PC-9 (cell line): Measurements from ENCODE around the gene SMPD3. TPM values are rescaled to one million over a fixed set of nuclear protein-coding genes. Genes with fewer than 3 reads are reported as not detected.

Experiments used
- BruUV-seq: library from RNA; stranded (reverse); fragments of 400-500 nt; replicated peaks from 2 replicates; lab custom pipeline; 2021; lab: Mats Ljungman, UMichigan
- CTCF ChIA-PET: fragments of 300-600 bp; sonication (Branson Sonifier 250); formaldehyde crosslinking; loops from one replicate; lab custom pipeline; 2022; ENCODE audit warnings: antibody characterized with exemption; lab: Charles Lee
- POLR2A ChIA-PET: fragments of 300-600 bp; sonication (Branson Sonifier 250); formaldehyde crosslinking; loops from one replicate; lab custom pipeline; 2022; ENCODE audit warnings: antibody characterized with exemption; ENCODE audit not compliant: unreplicated experiment; lab: Charles Lee
- DNase-seq, 2 experiments: peaks; one replicate each; pipeline versions ENCODE4 v3.0.0 to v3.0.0-alpha.2; 2015 to 2022; ENCODE audit warnings: mixed read lengths in 1 of 2
- H2AFZ ChIP-seq: fragments of 200-600 bp; sonication (generic); 2 replicates; pipeline ENCODE4 v1.8.1; 2017; ENCODE audit warnings: antibody characterized with exemption
- H3F3A ChIP-seq: fragments of 200-600 bp; sonication (generic); 2 replicates; pipeline ENCODE4 v1.8.1; 2017; ENCODE audit warnings: antibody characterized with exemption, mild to moderate bottlenecking, low read depth; ENCODE audit not compliant: insufficient read depth
- H3K27ac ChIP-seq: fragments of 200-600 bp; sonication (generic); 2 replicates; pipeline ENCODE4 v1.6.1; 2016; ENCODE audit warnings: mixed run types
- H3K27me3 ChIP-seq: fragments of 200-600 bp; sonication (generic); 2 replicates; pipeline ENCODE4 v1.6.1; 2016; ENCODE audit warnings: low read depth, mixed run types; ENCODE audit not compliant: insufficient read depth
- H3K36me3 ChIP-seq: fragments of 200-600 bp; sonication (generic); 2 replicates; pipeline ENCODE4 v1.6.1; 2016; ENCODE audit warnings: low read depth, mixed run types
- H3K4me1 ChIP-seq: fragments of 200-600 bp; sonication (generic); replicated peaks from 2 replicates; pipeline ENCODE4 v1.6.1; 2016; ENCODE audit warnings: mixed run types; ENCODE audit not compliant: insufficient read depth
- H3K4me2 ChIP-seq: fragments of 200-600 bp; sonication (generic); 2 replicates; pipeline ENCODE4 v1.6.1; 2017; ENCODE audit warnings: mixed run types
- H3K4me3 ChIP-seq: fragments of 200-600 bp; sonication (generic); 2 replicates; pipeline ENCODE4 v1.6.1; 2016; ENCODE audit warnings: mixed run types
- H3K79me2 ChIP-seq: fragments of 200-600 bp; sonication (generic); 2 replicates; pipeline ENCODE4 v1.6.1; 2017; ENCODE audit warnings: low read depth, mixed run types
- H3K9me2 ChIP-seq: fragments of 200-600 bp; sonication (generic); 2 replicates; pipeline ENCODE4 v1.8.1; 2017; ENCODE audit warnings: mild to moderate bottlenecking; ENCODE audit not compliant: insufficient read depth
- H3K9me3 ChIP-seq: fragments of 200-600 bp; sonication (generic); 2 replicates; pipeline ENCODE4 v1.8.1; 2016; ENCODE audit warnings: low read depth; ENCODE audit not compliant: insufficient read depth
- H4K20me1 ChIP-seq: fragments of 200-600 bp; sonication (generic); 2 replicates; pipeline ENCODE4 v1.8.1; 2017; ENCODE audit not compliant: insufficient read depth
- CTCF ChIP-seq: fragments of 200-600 bp; sonication (generic); conservative IDR thresholded peaks from 2 replicates; pipeline ENCODE4 v1.6.1; 2017; ENCODE audit warnings: mixed run types, antibody characterized with exemption, mild to moderate bottlenecking, moderate library complexity
- EZH2 ChIP-seq: fragments of 200-600 bp; sonication (generic); IDR thresholded peaks from 2 replicates; pipeline ENCODE4 v1.8.0; 2017; ENCODE audit warnings: antibody characterized with exemption, low read depth
- intact Hi-C: fragments of 100-400 bp; cut with micrococcal nuclease; formaldehyde crosslinking; loops from one replicate; pipeline ENCODE4 v1.10.0; 2022; ENCODE audit not compliant: unreplicated experiment
- total RNA-seq: library from RNA; stranded (reverse); gene quantifications from 2 replicates; pipeline ENCODE4 v1.2.3, GENCODE V29; 2021

SMPD3 gene
- total RNA-seq, 1 experiment from 2014 or later: 0.94 TPM

- Histone ChIP-seq H3K9me2 (no peaks in the 10 kb centered on the region), H3K4me2 (no peak overlapping the region), H3K9me3 (no peaks in the 10 kb centered on the region), H3K36me3 (no peaks in the 10 kb centered on the region), H2AFZ (no peak overlapping the region), H3K79me2 (no peaks in the 10 kb centered on the region), H3K27ac (no peak overlapping the region), H3K27me3 (no peaks in the 10 kb centered on the region), H3F3A (no peaks in the 10 kb centered on the region), H3K4me3 (no peak overlapping the region), H4K20me1 (no peaks in the 10 kb centered on the region), H3K4me1 (peaks cover 14% of the 10 kb centered on the region)
- POLR2A ChIA-PET: no interaction called here
- TF ChIP-seq EZH2 (no peak), CTCF (no peak)
- intact Hi-C loops: no loop called here
- CTCF ChIA-PET: no interaction called here
- DNase-seq: no peak
- no TSS peak for BruUV-seq
These were observed 15.6 kb upstream of the SMPD3 start for GRCh38 chr16:68463904-68464303.

- CTCF ChIA-PET: no interaction called here
- Histone ChIP-seq H3K27ac (no peak overlapping the region), H3K4me3 (no peak overlapping the region), H2AFZ (no peak overlapping the region), H3K4me1 (no peaks in the 10 kb centered on the region), H3K4me2 (no peak overlapping the region), H3F3A (no peaks in the 10 kb centered on the region), H3K9me3 (no peaks in the 10 kb centered on the region), H3K79me2 (no peaks in the 10 kb centered on the region), H3K27me3 (no peaks in the 10 kb centered on the region), H4K20me1 (no peaks in the 10 kb centered on the region), H3K9me2 (no peaks in the 10 kb centered on the region), H3K36me3 (no peaks in the 10 kb centered on the region)
- no peak for DNase-seq
- intact Hi-C loops: no loop called here
- TF ChIP-seq EZH2: no peak
- no peak for TF ChIP-seq CTCF
- no TSS peak for BruUV-seq
- POLR2A ChIA-PET: no interaction called here
These were observed 11.8 kb upstream of the SMPD3 start for GRCh38 chr16:68460067-68460466.

- H4K20me1 ChIP-seq: no peaks in the 10 kb centered on the region
- H3K4me1 ChIP-seq: no peaks in the 10 kb centered on the region
- intact Hi-C loops: no loop called here
- ChIA-PET CTCF (no interaction called here), POLR2A (no interaction called here)
- no peak overlapping the region for H3K4me3 ChIP-seq
- TF ChIP-seq EZH2: no peak
- TF ChIP-seq CTCF: no peak
- no peak overlapping the region for H3K4me2 ChIP-seq
- H3K27ac ChIP-seq: no peak overlapping the region
- no peaks in the 10 kb centered on the region for H3K36me3 ChIP-seq
- H3K79me2 ChIP-seq: no peaks in the 10 kb centered on the region
- H3K9me2 ChIP-seq: no peaks in the 10 kb centered on the region
- no peaks in the 10 kb centered on the region for H3F3A ChIP-seq
- DNase-seq: no peak
- no peak overlapping the region for H2AFZ ChIP-seq
- H3K9me3 ChIP-seq: peaks cover 3% of the 10 kb centered on the region; the same call in 1 of the 2 replicates
- no peaks in the 10 kb centered on the region for H3K27me3 ChIP-seq
- no TSS peak for BruUV-seq
These were observed 11.1 kb upstream of the SMPD3 start for GRCh38 chr16:68459457-68459856.
